Stimulated activated CD4-positive, alpha-beta T cell treated with anti-CD3 and anti-CD28 coated beads, Interleukin-12 subunit alpha, Interleukin-12 subunit beta, amount 100 ng/mL, for 24 hours (primary cell): ENCODE data around the gene FLYWCH2.

Experiments used
- DNase-seq, 2 experiments: peaks; one replicate each; pipeline ENCODE4 v3.0.0-alpha.2; 2020; ENCODE audit warnings: low read depth in 2 of 2

FLYWCH2 gene

DNA sequence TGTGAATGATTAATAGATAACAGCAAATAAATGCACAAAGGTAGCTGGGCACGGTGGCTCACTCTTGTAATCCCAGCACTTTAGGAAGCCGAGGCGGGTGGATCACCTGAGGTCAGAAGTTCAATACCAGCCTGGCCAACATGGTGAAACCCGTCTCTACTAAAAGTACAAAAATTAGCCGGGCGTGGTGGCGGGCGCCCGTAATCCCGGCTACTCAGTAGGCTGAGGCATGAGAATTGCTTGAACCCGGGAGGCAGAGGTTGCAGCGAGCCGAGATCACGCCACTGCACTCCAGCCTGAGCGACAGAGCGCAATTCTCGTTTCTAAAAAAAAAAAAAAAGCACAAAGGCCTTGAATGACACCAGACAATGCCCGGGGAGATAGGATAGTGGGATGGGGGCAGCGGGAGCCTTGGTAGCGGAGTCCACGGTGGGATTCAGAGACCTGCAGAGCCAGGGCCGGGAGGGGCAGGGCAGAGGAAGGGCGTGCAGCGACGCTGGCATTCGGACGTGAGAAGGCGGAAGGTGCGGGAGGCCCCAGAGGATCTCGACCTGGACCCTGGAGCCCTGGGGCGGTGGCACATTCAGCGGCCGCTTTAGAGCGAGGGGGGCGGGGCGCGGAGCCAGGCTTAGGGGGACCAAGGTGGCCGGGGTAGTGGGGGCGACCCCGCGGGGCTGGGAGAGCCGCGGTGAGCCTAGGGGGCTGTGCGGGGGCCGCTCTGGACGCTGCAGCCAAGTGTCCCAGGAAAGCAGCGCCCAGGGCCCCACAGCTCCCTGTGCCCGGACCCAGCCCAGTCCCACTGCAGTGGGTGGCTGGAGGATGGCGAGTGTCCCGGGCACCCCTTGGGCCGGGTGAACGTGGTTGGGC lies 999 bp upstream of the FLYWCH2 start:
- no peak for DNase-seq

DNA sequence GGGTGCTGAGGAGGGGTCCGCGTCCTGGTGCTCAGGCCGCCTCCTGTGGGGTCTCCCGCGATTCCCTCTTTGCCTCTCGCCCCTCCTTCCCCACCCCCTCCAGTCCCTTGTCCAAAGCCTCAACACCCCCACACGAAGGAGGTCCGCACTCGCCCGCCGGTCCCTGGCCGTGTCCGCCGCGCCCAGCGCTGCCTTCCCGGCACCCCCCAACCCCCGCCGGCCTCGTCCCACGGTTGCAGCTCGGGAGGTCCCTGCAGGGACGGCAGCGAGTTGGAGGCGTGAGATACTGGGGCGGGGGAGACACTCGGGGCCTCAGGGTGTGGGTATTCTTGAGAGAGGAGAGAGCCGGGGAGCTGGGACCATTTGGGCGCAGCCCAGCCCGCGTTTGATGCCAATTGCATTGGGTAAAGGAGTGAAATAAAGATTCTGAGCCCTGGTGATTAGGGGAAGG lies 468 bp downstream of the FLYWCH2 start:
- peak in 1 of 2 experiments; percentile 20 for DNase-seq

DNA sequence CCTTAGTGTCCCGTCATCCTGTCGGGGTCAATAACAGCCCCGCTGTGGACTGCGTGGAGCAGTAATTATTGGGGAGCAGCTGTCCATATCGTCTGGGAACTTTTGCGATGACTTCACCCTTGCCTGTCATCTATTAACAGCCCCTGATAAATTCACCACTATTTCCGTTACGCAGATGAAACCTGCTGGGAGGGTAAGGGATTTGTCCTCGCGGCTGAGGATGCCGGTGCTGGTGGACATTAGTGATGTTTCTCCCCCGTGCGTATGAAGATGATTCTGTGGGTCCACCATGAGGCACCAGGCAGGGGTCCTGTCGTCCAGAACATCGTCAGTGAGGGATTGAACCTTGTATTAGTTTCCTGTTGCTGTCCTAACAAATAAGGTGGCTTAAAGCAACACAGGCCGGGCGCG lies 1.0 kb downstream of the FLYWCH2 start:
- no peak for DNase-seq

DNA sequence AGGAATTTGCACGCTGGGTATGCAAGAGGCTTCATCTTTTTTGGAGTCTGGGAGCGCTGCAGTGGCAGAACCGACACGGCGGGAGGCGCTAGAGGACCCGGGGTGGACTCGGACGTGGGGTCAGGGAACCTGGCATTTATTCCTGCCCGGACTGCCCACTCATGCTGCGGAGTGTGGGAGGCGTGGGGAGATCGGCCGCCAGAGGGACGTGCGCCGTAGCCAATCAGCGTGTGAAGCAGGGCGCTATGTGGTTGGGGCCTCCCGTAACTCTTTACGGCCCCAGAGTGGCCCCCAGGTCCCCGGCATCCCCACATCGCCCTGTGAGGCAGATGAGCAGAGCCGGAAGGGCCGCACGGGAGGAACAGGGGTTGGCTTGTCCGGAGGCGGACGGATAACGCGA lies 11.2 kb downstream of the FLYWCH2 start:
- no peak for DNase-seq

GRCh38 chr16:2895813-2896212 lies 12.8 kb downstream of the FLYWCH2 start:
- no peak for DNase-seq

GRCh38 chr16:2896480-2897010 lies 13.5 kb downstream of the FLYWCH2 start:
- no peak for DNase-seq

DNA sequence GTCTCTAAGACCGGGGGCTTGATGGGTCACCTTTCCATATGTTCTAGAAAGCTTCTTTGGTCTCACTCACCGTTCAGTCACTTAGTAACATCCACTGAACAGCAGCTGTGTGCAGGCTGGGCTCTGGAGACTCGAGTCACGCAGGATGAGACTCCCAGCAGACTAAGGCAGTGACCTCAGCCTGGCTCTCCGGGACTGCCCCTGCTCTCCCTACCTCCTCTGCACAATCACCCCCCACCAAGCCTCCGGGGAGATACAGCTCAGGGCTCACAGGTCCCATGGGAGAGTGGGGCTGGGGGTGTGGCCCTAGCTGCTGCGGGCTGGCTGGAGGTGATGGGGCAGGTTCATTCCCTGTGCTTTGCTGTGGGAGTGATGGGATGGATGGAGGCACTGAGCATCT lies 14.1 kb downstream of the FLYWCH2 start:
- no peak for DNase-seq

GRCh38 chr16:2898831-2899563 lies 16.0 kb downstream of the FLYWCH2 start:
- DNase-seq: no peak

- DNase-seq: no peak
Measured at GRCh38 chr16:2899564-2900072, 16.6 kb downstream of the FLYWCH2 start.

GRCh38 chr16:2900526-2901075 lies 17.6 kb downstream of the FLYWCH2 start:
- no peak for DNase-seq

DNA sequence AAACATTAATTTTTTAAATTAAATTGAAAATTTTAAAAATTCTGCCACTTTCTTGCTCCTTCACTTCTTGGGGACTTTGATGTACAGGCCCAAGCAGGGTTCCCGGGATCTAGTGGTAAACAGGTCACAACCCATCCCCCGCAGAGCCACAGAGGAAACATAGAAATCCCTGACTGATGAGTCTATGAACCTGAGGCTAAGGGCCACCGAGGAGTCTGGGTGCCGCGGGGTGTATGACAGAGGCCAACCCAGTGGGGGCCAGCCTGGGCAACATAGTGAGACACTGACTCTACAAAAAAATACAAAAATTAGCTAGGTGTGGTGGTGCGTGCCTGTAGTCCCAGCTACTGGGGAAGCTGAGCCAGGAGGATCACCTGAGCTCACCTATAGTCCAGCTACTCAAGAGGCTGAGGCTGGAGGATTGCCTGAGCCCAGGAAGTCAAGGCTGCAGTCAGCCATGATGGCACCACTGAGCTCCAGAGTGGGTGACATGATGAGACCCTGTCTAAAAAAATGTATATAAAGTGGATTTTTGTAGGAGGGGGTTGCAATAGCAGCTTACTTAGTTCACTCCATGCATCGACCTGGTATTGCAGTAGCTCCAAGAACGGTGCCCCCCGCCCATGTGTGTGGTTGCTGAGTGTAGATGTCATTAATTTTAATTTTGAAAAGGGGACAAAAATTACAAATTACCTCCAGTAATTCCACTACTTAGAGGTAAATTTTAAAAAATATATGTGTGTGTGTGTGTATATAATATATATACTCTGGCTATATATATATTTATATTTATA lies 19.5 kb downstream of the FLYWCH2 start:
- no peak for DNase-seq

GRCh38 chr16:2904100-2904921 lies 21.3 kb downstream of the FLYWCH2 start:
- peak; percentile 57 to 66 for DNase-seq

DNA sequence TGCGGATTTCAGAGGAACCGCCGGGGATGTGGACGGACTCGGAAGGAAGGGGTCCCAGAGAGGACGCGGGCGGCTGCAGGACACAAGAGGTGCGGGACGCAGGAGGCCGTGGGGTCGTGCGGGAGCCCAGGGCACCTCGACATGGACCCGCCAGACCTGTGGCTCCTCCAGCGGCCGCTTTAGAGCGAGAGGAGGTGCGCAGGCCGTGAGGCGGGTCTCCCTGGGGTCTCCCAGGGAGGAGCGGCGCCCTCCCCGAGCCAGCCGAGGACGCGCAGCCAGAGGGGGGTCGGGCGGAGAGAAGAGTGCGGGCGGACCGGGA lies 21.9 kb downstream of the FLYWCH2 start:
- DNase-seq: no peak

DNA sequence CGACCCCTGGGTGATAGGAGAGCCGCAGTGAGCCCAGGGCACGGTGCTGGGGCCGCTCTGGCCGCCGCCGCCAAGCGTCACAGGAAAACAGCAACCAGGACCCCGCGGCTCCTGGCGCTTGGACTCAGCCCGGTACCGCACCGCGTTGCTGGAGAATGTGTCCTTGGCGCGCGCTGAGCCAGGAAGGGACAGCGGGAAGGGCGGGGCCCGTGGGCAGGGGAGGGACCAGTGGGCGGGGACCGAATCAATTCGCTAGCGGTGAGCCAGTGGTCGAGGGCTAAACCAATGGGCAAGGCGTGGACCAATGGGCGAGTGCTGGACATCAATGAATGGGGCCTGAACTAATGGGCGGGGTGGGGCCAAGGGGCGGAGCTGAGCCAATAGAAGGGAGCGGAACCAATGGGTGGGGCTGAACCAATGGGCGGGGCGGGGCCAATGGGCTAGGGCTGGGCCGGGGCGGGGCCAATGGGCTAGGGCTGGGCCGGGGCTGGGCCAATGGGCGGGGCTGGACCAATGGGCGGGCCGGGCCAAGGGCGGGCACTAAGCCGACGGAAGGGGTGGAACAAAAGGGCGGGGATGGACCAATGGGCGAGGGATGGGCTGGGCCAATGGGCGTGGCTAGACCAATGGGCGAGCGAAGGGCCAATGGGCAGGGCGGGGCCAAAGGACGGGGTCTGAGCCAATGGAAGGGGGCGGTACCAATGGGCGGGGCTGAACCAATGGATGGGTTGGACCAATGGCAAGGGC lies 22.4 kb downstream of the FLYWCH2 start:
- peak; percentile 82 to 99 for DNase-seq

DNA sequence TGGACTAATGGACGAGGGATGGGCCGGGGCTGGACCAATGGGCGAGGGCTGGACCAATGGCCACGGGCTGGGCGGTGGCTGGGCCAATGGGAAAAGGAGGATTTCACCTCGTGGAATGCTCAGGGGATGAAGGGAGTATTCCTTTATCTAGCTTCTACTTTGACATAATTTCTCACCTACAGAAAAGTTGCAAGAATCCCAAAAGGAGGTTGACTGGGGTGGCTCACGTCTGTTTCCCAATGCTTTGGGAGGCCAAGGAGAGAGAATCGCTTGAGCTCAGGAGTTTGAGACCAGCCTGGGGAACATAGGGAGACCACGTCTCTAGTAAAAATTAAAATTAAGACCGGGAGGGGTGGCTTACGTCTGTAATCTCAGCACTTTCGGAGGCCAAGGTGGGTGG lies 23.0 kb downstream of the FLYWCH2 start:
- no peak for DNase-seq

DNA sequence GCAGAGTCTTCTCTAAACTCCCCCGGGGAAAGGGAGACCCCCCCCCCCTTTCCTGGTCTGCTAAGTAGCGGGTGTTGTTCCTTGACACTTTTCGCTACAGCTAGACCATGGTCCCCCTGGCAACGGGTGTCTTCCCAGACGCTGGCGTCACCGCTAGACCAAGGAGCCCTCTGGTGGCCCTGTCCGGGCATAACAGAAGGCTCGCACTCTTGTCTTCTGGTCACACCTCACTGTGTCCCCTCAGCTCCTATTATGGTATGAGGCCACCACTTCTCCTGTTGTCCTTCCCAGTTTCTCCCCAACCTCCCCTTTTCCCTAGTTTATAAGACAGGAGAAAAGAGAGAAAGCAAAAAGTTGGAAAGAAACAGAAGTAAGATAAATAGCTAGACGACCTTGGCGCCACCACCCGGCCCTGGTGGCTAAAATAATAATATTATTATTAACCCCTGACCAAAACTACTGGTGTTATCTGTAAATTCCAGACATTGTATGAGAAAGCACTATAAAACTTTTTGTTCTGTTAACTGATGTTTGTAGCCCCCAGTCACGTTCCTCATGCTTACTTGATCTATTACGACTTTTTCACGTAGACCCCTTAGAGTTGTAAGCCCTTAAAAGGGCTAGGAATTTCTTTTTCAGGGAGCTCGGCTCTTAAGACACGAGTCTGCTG lies 24.2 kb downstream of the FLYWCH2 start:
- DNase-seq: peak in 1 of 2 experiments; percentile 31

GRCh38 chr16:2910441-2910969 lies 27.5 kb downstream of the FLYWCH2 start:
- no peak for DNase-seq

DNA sequence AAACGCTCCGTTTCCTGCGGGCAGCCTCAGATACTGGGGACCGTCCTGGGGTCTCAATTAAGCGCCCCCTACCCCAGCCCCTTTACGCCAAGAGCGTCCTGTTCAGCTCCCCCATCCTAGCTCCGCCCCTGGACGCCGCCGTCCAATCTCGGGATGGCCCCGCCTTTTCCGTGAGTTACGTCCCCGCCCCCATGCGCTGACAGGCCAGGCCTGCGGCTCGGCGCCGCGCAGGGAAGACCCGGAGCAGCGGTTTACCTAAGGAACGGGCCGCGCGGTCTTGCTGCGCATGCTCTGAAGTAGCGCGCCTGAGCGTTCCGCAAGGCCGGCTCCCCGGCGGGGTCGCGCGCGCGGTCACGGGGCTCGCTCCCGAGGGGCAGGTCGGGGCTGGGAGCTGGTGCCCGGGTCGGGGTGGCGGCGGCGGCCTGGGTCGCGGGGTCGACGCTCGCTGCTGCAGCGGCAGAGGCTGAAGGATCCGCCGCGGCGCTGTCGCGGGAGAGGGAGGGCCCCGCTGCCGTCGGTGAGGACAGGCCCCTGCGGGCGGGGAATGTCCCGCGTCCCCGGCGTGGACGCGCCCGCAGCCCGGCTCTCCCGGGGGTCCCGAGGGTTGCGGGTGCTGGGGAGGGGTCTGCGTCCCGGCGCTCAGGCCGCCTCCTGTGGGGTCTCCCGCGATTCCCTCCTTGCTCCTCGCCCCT lies 28.8 kb downstream of the FLYWCH2 start, which contains the start of gene FLYWCH1:
FLYWCH1 (plus strand) TSS at position 294 of the 692 bp plus-strand sequence. CDS start 17,755 bp downstream, outside the sequence.
- peak; percentile 99 for DNase-seq
